Upper lobe of right lung (tissue), 1 donor: Measurements from ENCODE around the gene FAAP100. TPM values are rescaled to one million over a fixed set of nuclear protein-coding genes. Genes with fewer than 3 reads are reported as not detected.
A peak's percentile ranks its signal among the peaks of the same experiment; 100 is the strongest.

ENCODE experiments used
- ATAC-seq: fragments of 200-7000 bp; cut with Tn5 transposase; one replicate; pipeline ENCODE4 v1.9.1; 2020; ENCODE audit warnings: mild to moderate bottlenecking, moderate library complexity
- DNase-seq: peaks from one replicate; pipeline ENCODE4 v3.0.0-alpha.2; 2020
- H3K27ac ChIP-seq: fragments of 200-600 bp; one replicate; pipeline ENCODE4 v1.8.0; 2022
- H3K27me3 ChIP-seq: fragments of 200-600 bp; one replicate; pipeline ENCODE4 v1.8.0; 2022; ENCODE audit warnings: mild to moderate bottlenecking
- H3K36me3 ChIP-seq: fragments of 200-600 bp; one replicate; pipeline ENCODE4 v1.8.0; 2022
- H3K4me1 ChIP-seq: fragments of 200-600 bp; one replicate; pipeline ENCODE4 v1.8.0; 2022
- H3K4me3 ChIP-seq: fragments of 200-600 bp; one replicate; pipeline ENCODE4 v1.8.0; 2022; ENCODE audit warnings: mild to moderate bottlenecking
- H3K9me3 ChIP-seq: fragments of 200-600 bp; one replicate; pipeline ENCODE4 v1.8.0; 2022
- intact Hi-C: fragments of 100-400 bp; cut with DNase I; formaldehyde crosslinking; loops from one replicate; pipeline ENCODE4 v1.11.0; 2022
- total RNA-seq: library from RNA; stranded (reverse); fragmentation: NEBNext Ultra II Directional; extraction: Animal tissue kit (Norgen Biotek cat#: 25700); gene quantifications from one replicate; pipeline ENCODE4 v1.2.1, GENCODE V29; 2021
- TF ChIP-seq, protein P1 (sequence below): fragments of 200-600 bp; IDR thresholded peaks from one replicate; pipeline ENCODE4 v1.8.0; 2022; ENCODE audit warnings: antibody characterized with exemption
- donor health status: DM: no; HTN: yes; CAD: no; lungs with severe emphysema.

The FAAP100 gene
- total RNA-seq, 1 donor from 2014 or later: 27.3 TPM

DNA sequence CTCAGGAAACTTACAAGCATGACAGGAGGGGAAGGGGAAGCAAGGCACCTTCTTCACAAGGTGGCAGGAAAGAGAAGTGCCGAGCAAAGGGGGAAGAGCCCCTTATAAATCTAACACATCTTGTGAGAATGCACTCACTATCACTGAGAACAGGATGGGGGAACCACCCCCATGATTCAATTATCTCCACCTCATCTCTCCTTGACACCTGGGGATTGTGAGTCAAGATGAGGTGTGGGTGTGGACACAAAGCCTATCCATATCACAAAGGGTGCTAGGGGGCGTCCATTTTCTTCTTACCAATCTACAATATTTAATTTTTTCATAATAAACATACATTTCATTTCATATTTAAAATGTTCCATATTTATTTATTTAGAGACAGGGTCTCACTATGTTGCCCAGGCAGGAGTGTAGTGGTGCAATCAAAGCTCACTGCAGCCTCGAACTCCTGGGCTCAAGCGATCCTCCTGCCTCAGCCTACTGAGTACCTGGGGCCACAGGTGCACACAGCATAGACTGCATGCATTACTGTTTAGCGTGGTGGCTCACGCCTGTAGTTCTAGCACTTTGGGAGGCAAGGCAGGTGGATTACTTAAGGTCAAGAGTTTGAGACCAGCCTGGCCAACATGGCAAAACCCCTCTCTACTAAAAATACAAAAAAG, 26.5 kb upstream of the FAAP100 start:
- H3K27me3 ChIP-seq: no peaks in the 10 kb centered on the region
- ATAC-seq (no peak), DNase-seq (no peak)
- no peak overlapping the region for H3K27ac ChIP-seq
- peaks cover 68% of the 10 kb centered on the region for H3K36me3 ChIP-seq
- H3K4me3 ChIP-seq: no peak overlapping the region
- intact Hi-C loops: no loop called here
- H3K4me1 ChIP-seq: no peaks in the 10 kb centered on the region
- TF ChIP-seq, protein P1, sequence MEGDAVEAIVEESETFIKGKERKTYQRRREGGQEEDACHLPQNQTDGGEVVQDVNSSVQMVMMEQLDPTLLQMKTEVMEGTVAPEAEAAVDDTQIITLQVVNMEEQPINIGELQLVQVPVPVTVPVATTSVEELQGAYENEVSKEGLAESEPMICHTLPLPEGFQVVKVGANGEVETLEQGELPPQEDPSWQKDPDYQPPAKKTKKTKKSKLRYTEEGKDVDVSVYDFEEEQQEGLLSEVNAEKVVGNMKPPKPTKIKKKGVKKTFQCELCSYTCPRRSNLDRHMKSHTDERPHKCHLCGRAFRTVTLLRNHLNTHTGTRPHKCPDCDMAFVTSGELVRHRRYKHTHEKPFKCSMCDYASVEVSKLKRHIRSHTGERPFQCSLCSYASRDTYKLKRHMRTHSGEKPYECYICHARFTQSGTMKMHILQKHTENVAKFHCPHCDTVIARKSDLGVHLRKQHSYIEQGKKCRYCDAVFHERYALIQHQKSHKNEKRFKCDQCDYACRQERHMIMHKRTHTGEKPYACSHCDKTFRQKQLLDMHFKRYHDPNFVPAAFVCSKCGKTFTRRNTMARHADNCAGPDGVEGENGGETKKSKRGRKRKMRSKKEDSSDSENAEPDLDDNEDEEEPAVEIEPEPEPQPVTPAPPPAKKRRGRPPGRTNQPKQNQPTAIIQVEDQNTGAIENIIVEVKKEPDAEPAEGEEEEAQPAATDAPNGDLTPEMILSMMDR: no peak
- no peaks in the 10 kb centered on the region for H3K9me3 ChIP-seq

DNA sequence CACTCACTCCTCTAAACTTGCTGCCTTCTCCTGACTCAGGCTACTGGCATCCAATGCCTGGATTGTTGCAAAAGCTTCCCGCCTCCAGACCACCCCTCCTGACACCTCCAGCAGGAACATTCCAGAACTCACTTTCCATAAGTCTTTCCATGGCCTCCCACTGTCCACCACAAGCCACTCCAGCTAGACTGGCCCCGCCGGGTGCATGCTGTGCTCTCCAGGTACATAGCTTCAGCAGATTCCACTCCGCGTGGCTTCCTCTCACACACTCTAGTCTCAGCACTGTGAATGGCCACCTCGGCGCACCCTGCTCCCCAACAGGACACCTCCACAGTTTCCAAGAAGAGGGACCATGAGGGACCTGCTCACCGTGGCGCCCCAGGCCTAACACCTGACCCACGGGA, 25.9 kb upstream of the FAAP100 start:
- ATAC-seq (peak; percentile 3), DNase-seq (no peak)
- peaks cover 68% of the 10 kb centered on the region for H3K36me3 ChIP-seq
- TF ChIP-seq, protein P1: no peak
- no peaks in the 10 kb centered on the region for H3K27me3 ChIP-seq
- H3K4me1 ChIP-seq: no peaks in the 10 kb centered on the region
- no peaks in the 10 kb centered on the region for H3K9me3 ChIP-seq
- H3K27ac ChIP-seq: no peak overlapping the region
- no peak overlapping the region for H3K4me3 ChIP-seq
- intact Hi-C loops: no loop called here

DNA sequence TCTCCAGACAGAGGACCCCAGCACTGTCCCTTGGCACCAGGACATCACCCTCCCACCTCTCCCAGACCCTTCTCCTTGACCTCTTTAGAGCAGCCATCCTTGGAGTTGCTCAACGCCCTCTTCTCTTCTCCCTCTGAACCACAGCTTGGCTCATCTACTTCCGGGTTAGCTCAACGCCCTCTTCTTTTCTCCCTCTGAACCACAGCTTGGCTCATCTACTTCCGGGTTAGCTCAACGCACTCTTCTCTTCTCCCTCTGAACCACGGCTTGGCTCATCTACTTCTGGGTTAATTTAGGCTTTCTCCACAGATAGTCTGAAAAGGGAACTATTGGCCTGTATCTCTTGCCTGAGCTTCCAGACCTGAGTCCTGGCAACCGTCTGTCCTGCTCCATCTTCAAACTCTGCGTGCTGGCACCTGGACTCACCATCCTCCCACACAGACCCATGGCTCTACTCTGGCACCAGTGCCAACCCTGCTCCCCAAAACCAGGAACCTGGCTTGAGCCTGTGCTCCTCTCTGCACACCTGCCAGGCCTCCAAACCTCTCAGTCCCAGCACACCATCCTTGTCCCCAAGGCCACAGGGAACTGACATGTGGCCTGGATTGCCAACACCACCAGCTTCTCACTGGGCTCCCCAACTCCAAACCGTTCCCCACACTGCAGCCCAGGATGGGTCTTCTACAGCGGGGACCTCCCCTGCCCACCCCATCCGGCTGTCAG, 25.3 kb upstream of the FAAP100 start:
- DNase-seq: no peak
- intact Hi-C loops: no loop called here
- Histone ChIP-seq H3K9me3 (no peaks in the 10 kb centered on the region), H3K27ac (no peak overlapping the region), H3K4me3 (no peak overlapping the region), H3K27me3 (no peaks in the 10 kb centered on the region), H3K4me1 (no peaks in the 10 kb centered on the region), H3K36me3 (peaks cover 68% of the 10 kb centered on the region)
- peak; percentile 74 for ATAC-seq
- TF ChIP-seq, protein P1: no peak

DNA sequence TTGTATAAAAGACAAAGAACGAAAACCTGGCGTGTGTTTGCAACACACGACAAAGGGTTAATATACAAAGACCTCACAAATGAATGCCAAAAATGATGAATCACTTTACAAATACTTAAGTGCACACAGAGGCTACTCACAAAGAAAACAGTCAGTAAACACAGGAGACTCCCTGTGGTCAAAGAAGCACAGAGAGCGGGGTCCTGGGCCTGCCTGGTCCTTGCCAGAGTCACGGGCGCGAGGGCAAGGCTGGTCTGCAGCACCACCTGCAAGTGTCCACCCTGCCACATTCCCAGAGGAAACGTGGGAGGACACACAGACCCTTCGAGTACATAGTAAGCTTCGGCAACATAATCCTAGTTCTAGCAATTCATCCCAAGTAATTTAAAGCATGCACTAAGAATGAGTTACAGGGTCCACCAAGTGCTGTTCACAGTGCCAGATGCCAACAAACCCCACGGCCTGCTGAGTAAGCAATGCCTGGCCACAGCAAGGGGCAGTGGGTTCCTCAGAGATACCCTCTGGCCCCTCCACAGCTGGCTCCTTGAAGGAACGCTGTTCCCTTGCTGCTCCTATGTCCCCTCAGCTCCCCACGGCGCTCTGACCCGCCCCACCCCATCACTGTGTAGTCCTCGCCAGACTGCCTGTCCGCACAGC, 24.6 kb upstream of the FAAP100 start:
- Histone ChIP-seq H3K27ac (no peak overlapping the region), H3K36me3 (peaks cover 68% of the 10 kb centered on the region)
- DNase-seq: no peak

DNA sequence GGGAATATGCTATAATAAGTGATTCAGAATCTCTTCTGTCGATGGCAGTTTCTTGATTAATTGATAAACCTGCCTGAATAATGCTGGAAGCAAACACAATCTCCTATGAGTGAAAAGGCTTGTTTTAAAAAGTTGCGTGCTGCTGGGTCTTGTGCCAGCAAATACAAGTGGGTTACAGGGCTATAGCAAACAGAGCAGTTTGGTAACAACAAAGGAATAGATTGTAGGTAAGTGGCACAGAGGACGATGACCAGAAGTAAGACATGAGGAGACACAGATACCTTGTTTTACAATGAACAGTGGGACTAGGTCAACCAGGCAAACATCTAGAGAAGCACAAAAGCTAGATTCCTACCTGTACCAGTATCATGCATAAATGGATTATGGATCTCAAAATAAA, 23.7 kb upstream of the FAAP100 start:
- no peak for ATAC-seq
- H3K27me3 ChIP-seq: no peaks in the 10 kb centered on the region
- no peak overlapping the region for H3K27ac ChIP-seq
- no peak for DNase-seq
- no peaks in the 10 kb centered on the region for H3K9me3 ChIP-seq
- TF ChIP-seq, protein P1: no peak
- intact Hi-C loops: no loop called here
- no peaks in the 10 kb centered on the region for H3K4me1 ChIP-seq
- peaks cover 69% of the 10 kb centered on the region for H3K36me3 ChIP-seq
- no peak overlapping the region for H3K4me3 ChIP-seq

More for the DNA sequence above, 24.6 kb upstream of the FAAP100 start:
- H3K4me3 ChIP-seq: no peak overlapping the region
- peak; percentile 57 for ATAC-seq
- H3K9me3 ChIP-seq: no peaks in the 10 kb centered on the region
- TF ChIP-seq, protein P1: no peak
- no peaks in the 10 kb centered on the region for H3K27me3 ChIP-seq
- H3K4me1 ChIP-seq: no peaks in the 10 kb centered on the region
- intact Hi-C loops: no loop called here
